ENCODE measurements around the gene IL13RA2. TPM values are rescaled to one million over a fixed set of nuclear protein-coding genes. Genes with fewer than 3 reads are reported as not detected.

The IL13RA2 gene, protein sequence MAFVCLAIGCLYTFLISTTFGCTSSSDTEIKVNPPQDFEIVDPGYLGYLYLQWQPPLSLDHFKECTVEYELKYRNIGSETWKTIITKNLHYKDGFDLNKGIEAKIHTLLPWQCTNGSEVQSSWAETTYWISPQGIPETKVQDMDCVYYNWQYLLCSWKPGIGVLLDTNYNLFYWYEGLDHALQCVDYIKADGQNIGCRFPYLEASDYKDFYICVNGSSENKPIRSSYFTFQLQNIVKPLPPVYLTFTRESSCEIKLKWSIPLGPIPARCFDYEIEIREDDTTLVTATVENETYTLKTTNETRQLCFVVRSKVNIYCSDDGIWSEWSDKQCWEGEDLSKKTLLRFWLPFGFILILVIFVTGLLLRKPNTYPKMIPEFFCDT
- 13.6 TPM for total RNA-seq

GRCh38 chrX:115017455-115017854 lies at the start of gene IL13RA2:
TSS of gene IL13RA2 (minus strand) at chrX:115017616. CDS start at chrX:115017269, 347 bp downstream.

Small RNA genes lying within 50 kb of the gene (small RNA-seq; reads per million reads assigned to genes)
- not detected for gene RNU6-648P

Other genes starting within 250 kb of the IL13RA2 start
- not detected for gene RBMXL3, start 171.8 kb upstream of the IL13RA2 start, total RNA-seq
- 40.6 TPM for gene LRCH2, start 216.5 kb upstream of the IL13RA2 start, total RNA-seq